ENCODE measurements around the gene OSCP1.

- TF ChIP-seq CTCF (IDR thresholded peaks at IDR 0.05) (no peak), EZH2 (IDR thresholded peaks at IDR 0.05; ENCODE audit: borderline replicate concordance, insufficient read depth, low read depth, low read length, poor library complexity, severe bottlenecking) (no peak)
Observed at GRCh38 chr1:36481771-36482723, 31.8 kb upstream of the OSCP1 start.
